NCI-H2171 (cell line): ENCODE measurements around the gene CACHD1.
"Not testable (repeated sequence)": the region's sequence is repeated elsewhere in the genome, so short reads cannot be mapped to it uniquely, and the experiment has no call there.

Experiments used
- DNase-seq: peaks from one replicate; lab custom pipeline; 2025; lab: John Stamatoyannopoulos, UW

The CACHD1 gene

GRCh38 chr1:64701886-64702285 lies 232.0 kb downstream of the CACHD1 start:
- no peak for DNase-seq

GRCh38 chr1:64702670-64703069 lies 232.7 kb downstream of the CACHD1 start:
- DNase-seq = not testable (repeated sequence)

- DNase-seq = no peak
Measured at GRCh38 chr1:64703600-64703999, 233.7 kb downstream of the CACHD1 start.

GRCh38 chr1:64705591-64705990 lies 235.7 kb downstream of the CACHD1 start:
- no peak for DNase-seq

GRCh38 chr1:64711266-64711665 lies 241.3 kb downstream of the CACHD1 start:
- DNase-seq = no peak

GRCh38 chr1:64712049-64712448 lies 242.1 kb downstream of the CACHD1 start:
- DNase-seq = no peak

- no peak for DNase-seq
Measured at GRCh38 chr1:64715186-64715585, 245.3 kb downstream of the CACHD1 start.

- no peak for DNase-seq
Measured at GRCh38 chr1:64721135-64721534, 251.2 kb downstream of the CACHD1 start.

GRCh38 chr1:64721576-64722145 lies 251.7 kb downstream of the CACHD1 start:
- no peak for DNase-seq

GRCh38 chr1:64727861-64728260 lies 257.9 kb downstream of the CACHD1 start:
- DNase-seq = no peak

GRCh38 chr1:64733581-64734286 lies 263.8 kb downstream of the CACHD1 start:
- DNase-seq = no peak

GRCh38 chr1:64734287-64734652 lies 264.3 kb downstream of the CACHD1 start:
- DNase-seq = no peak

GRCh38 chr1:64740687-64741086 lies 270.8 kb downstream of the CACHD1 start:
- not testable (repeated sequence) for DNase-seq
